Glutamatergic neuron (in vitro differentiated cells): ENCODE measurements around the gene GABRG3. TPM values are rescaled to one million over a fixed set of nuclear protein-coding genes. Genes with fewer than 3 reads are reported as not detected.

Source experiments
- DNase-seq: peaks from one replicate; pipeline ENCODE4 v3.0.0; 2022
- H3K27ac Mint-ChIP-seq: one replicate; pipeline ENCODE4 v1.8.0; 2020; ENCODE audit warnings: mild to moderate bottlenecking, mixed read lengths, inconsistent platforms; ENCODE audit not compliant: unreplicated experiment
- H3K27me3 Mint-ChIP-seq: one replicate; pipeline ENCODE4 v1.8.0; 2020; ENCODE audit warnings: mild to moderate bottlenecking, moderate library complexity, mixed read lengths, inconsistent platforms; ENCODE audit not compliant: unreplicated experiment
- H3K36me3 Mint-ChIP-seq: one replicate; pipeline ENCODE4 v1.8.0; 2020; ENCODE audit warnings: mild to moderate bottlenecking, mixed read lengths, inconsistent platforms; ENCODE audit not compliant: unreplicated experiment
- H3K4me1 Mint-ChIP-seq: one replicate; pipeline ENCODE4 v1.8.0; 2020; ENCODE audit warnings: mild to moderate bottlenecking, low read depth, mixed read lengths, inconsistent platforms; ENCODE audit not compliant: unreplicated experiment
- H3K4me3 Mint-ChIP-seq: one replicate; pipeline ENCODE4 v1.8.0; 2020; ENCODE audit warnings: mild to moderate bottlenecking, mixed read lengths, inconsistent platforms; ENCODE audit not compliant: unreplicated experiment
- H3K9me3 Mint-ChIP-seq: one replicate; pipeline ENCODE4 v1.8.0; 2020; ENCODE audit warnings: mild to moderate bottlenecking, moderate library complexity, mixed read lengths, inconsistent platforms; ENCODE audit not compliant: unreplicated experiment
- total RNA-seq: library from RNA; stranded (reverse); fragmentation: NEBNext Ultra II Directional; extraction: Animal tissue kit (Norgen Biotek cat#: 25700); gene quantifications from one replicate; pipeline ENCODE4 v1.2.1, GENCODE V29; 2021; ENCODE audit not compliant: unreplicated experiment
- TF ChIP-seq, protein P1 (sequence below): fragments of 200-600 bp; sonication (generic); IDR thresholded peaks from one replicate; pipeline ENCODE4 v1.5.0; 2021; ENCODE audit not compliant: partially characterized antibody, unreplicated experiment

GABRG3 gene
- total RNA-seq, 1 donor from 2014 or later = 1.3 TPM

DNA sequence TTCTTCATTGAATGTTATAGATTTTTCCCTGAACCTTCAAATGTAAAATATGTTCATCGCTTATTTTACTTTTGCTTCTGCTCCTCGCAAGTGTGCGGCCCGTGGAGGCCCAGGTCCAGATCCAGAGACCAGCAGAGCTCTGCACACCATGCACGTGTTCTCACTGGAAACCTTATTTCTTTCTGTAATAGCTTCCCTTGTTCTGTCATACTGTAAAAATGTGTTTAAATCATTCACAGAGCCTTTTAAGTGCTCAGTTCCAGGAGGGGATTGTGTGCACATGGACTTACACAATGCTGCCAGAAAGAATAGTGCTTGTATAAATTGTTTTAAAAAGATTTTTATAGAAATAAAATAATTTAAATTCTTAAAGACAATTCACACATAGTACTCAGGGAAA lies 359.3 kb downstream of the GABRG3 start:
- TF ChIP-seq, protein P1, sequence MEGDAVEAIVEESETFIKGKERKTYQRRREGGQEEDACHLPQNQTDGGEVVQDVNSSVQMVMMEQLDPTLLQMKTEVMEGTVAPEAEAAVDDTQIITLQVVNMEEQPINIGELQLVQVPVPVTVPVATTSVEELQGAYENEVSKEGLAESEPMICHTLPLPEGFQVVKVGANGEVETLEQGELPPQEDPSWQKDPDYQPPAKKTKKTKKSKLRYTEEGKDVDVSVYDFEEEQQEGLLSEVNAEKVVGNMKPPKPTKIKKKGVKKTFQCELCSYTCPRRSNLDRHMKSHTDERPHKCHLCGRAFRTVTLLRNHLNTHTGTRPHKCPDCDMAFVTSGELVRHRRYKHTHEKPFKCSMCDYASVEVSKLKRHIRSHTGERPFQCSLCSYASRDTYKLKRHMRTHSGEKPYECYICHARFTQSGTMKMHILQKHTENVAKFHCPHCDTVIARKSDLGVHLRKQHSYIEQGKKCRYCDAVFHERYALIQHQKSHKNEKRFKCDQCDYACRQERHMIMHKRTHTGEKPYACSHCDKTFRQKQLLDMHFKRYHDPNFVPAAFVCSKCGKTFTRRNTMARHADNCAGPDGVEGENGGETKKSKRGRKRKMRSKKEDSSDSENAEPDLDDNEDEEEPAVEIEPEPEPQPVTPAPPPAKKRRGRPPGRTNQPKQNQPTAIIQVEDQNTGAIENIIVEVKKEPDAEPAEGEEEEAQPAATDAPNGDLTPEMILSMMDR = no peak
- Mint-ChIP-seq H3K4me1 (peaks cover 27% of the 10 kb centered on the region), H3K4me3 (no peak overlapping the region), H3K36me3 (no peaks in the 10 kb centered on the region), H3K27me3 (peaks cover 4% of the 10 kb centered on the region), H3K27ac (no peak overlapping the region), H3K9me3 (peaks cover 3% of the 10 kb centered on the region)
- DNase-seq = no peak

DNA sequence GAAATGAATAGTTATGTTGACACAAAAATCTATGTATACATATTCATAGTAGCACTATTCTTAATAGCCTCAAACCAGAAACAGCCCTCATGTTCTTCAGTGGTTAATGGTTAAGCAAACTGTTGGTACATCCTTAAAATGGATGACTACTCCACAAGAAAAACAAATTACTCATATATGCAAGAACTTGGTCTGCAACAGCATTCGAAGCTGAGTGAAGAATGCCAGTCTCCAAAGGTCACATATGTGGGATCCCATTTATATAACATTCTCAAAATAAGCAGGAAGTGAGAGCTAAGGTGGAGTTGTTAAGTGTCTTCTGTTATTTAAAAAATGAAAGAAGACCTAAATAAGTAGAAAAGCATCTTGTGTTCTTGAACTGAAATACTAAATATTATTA lies 365.7 kb downstream of the GABRG3 start:
- H3K27me3 Mint-ChIP-seq = no peaks in the 10 kb centered on the region
- H3K4me3 Mint-ChIP-seq = no peak overlapping the region
- H3K36me3 Mint-ChIP-seq = no peaks in the 10 kb centered on the region
- no peak overlapping the region for H3K27ac Mint-ChIP-seq
- DNase-seq = no peak
- H3K9me3 Mint-ChIP-seq = no peaks in the 10 kb centered on the region
- TF ChIP-seq, protein P1 = no peak
- H3K4me1 Mint-ChIP-seq = no peaks in the 10 kb centered on the region

DNA sequence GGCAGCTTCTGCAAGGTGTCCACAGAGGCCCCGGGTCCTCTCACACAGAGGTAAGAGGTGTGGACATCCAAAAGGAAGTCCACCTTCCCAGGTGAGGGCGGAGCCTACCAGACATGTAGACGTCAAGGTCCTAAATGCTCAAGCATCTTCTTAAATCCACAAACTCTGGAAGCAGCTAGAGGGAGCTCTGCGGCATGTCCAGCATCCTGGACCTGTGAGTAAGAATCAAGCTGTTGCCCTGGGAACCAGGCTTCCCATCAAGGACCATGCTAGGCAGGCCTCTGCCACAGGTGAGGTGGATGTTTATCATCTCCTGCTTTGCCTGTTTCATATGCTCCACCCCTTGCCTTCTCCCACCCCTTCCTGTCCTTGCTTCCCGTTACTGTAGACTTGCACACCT lies 368.2 kb downstream of the GABRG3 start:
- Mint-ChIP-seq H3K4me3 (no peak overlapping the region), H3K27ac (no peak overlapping the region), H3K36me3 (no peaks in the 10 kb centered on the region), H3K4me1 (peaks cover 12% of the 10 kb centered on the region), H3K27me3 (peaks cover 2% of the 10 kb centered on the region), H3K9me3 (no peaks in the 10 kb centered on the region)
- DNase-seq = no peak
- TF ChIP-seq, protein P1 = no peak

DNA sequence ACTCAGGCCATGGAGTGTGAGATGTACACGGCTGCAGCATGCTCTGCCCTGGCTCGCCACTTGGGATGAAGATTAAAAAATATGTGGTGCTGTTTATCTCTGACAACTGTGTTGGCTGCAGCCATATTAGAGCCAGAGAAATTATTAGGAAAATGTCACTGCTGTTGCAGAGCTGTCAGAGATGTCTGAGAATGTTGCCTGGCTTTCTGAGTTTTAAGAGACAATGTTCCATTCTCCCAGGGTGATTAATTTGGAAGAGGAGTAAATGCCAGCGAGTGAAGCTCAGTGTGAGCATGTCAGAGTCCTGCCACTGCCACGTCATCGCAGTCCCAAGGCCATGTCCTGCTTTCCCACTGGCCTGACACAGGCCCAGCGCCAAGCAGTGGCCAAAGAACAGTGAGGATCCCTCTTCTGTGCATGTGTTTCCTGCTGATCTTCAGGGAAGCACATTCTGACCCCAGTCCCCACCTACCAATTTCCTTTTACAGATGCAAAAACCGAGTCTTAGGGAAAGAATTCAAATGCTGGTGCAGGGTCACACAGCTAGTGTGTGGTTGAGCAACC lies 370.9 kb downstream of the GABRG3 start:
- peaks cover 12% of the 10 kb centered on the region for H3K4me1 Mint-ChIP-seq
- DNase-seq = no peak
- TF ChIP-seq, protein P1 = no peak

DNA sequence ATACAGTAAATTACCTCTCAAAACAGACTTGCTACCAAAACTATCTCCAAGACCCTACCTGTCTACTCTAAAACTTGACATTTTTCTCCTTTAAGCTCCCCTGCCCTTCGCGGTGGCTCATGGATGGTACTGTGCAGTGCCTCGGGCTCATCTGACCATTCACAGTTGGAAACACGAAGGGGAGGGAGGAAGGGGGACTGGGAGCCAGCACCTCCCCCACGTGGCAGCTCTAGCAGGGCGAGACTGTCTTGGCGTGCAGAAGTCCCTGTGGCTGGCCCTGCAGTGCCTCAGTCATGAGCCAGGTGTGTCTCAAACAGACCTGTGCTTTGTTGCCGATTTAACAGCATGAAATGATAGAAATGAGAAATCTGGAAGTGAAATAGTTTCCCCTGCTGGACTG lies 372.0 kb downstream of the GABRG3 start:
- H3K4me1 Mint-ChIP-seq = peaks cover 12% of the 10 kb centered on the region
- H3K27me3 Mint-ChIP-seq = peaks cover 2% of the 10 kb centered on the region
- DNase-seq = no peak
- no peak overlapping the region for H3K4me3 Mint-ChIP-seq
- TF ChIP-seq, protein P1 = no peak
- H3K27ac Mint-ChIP-seq = no peak overlapping the region
- H3K9me3 Mint-ChIP-seq = no peaks in the 10 kb centered on the region
- no peaks in the 10 kb centered on the region for H3K36me3 Mint-ChIP-seq

More for the DNA sequence above, 370.9 kb downstream of the GABRG3 start:
- peaks cover 2% of the 10 kb centered on the region for H3K27me3 Mint-ChIP-seq
- H3K4me3 Mint-ChIP-seq = no peak overlapping the region
- H3K36me3 Mint-ChIP-seq = no peaks in the 10 kb centered on the region
- H3K27ac Mint-ChIP-seq = no peak overlapping the region
- H3K9me3 Mint-ChIP-seq = no peaks in the 10 kb centered on the region
